Neural progenitor cell (in vitro differentiated cells): Measurements from ENCODE around the gene KRT7. TPM values are rescaled to one million over a fixed set of nuclear protein-coding genes. Genes with fewer than 3 reads are reported as not detected.
"Not testable (repeated sequence)": the region's sequence is repeated elsewhere in the genome, so short reads cannot be mapped to it uniquely, and the experiment has no call there.

Source experiments
- DNase-seq: peaks from one replicate; pipeline ENCODE4 v3.0.0-alpha.2; 2016; ENCODE audit warnings: low spot score
- H2AFZ ChIP-seq: fragments of 200-600 bp; sonication (generic); replicated peaks from 2 replicates; pipeline ENCODE4 v1.6.1; 2016; ENCODE audit warnings: antibody characterized with exemption
- H3F3A ChIP-seq: fragments of 200-600 bp; sonication (generic); 2 replicates; pipeline ENCODE4 v1.6.1; 2016; ENCODE audit warnings: antibody characterized with exemption, low read depth
- H3K27ac ChIP-seq: fragments of 200-600 bp; sonication (generic); 2 replicates; pipeline ENCODE4 v1.5.1; 2016; ENCODE audit warnings: mild to moderate bottlenecking
- H3K27me3 ChIP-seq: fragments of 200-600 bp; sonication (generic); 2 replicates; pipeline ENCODE4 v1.6.1; 2016; ENCODE audit warnings: mild to moderate bottlenecking, moderate library complexity
- H3K36me3 ChIP-seq: fragments of 200-600 bp; sonication (generic); 2 replicates; pipeline ENCODE4 v1.5.1; 2016
- H3K4me1 ChIP-seq: fragments of 200-600 bp; sonication (generic); 2 replicates; pipeline ENCODE4 v1.6.1; 2016; ENCODE audit warnings: mixed run types
- H3K4me2 ChIP-seq: fragments of 200-600 bp; sonication (generic); 2 replicates; pipeline ENCODE4 v1.6.1; 2016
- H3K4me3 ChIP-seq: fragments of 200-600 bp; sonication (generic); 2 replicates; pipeline ENCODE4 v1.5.1; 2016
- H3K79me2 ChIP-seq: fragments of 200-600 bp; sonication (generic); 2 replicates; pipeline ENCODE4 v1.6.1; 2016; ENCODE audit warnings: low read depth
- H3K9ac ChIP-seq: fragments of 200-600 bp; sonication (generic); 2 replicates; pipeline ENCODE4 v1.6.1; 2016
- H3K9me3 ChIP-seq: fragments of 200-600 bp; sonication (generic); 2 replicates; pipeline ENCODE4 v1.5.1; 2016; ENCODE audit warnings: low read depth
- H4K20me1 ChIP-seq: fragments of 200-600 bp; sonication (generic); 2 replicates; pipeline ENCODE4 v1.6.1; 2016; ENCODE audit warnings: low read depth
- H3K27ac Mint-ChIP-seq: 3 replicates; pipeline ENCODE4 v1.8.0; 2021; ENCODE audit warnings: mixed read lengths
- H3K27me3 Mint-ChIP-seq: 2 replicates; pipeline ENCODE4 v1.8.0; 2022; ENCODE audit warnings: low read depth, mild to moderate bottlenecking, inconsistent platforms, moderate library complexity, mixed read lengths; ENCODE audit not compliant: insufficient read depth
- H3K36me3 Mint-ChIP-seq: 3 replicates; pipeline ENCODE4 v1.8.0; 2021; ENCODE audit warnings: mixed read lengths
- H3K4me1 Mint-ChIP-seq: 3 replicates; pipeline ENCODE4 v1.8.0; 2021; ENCODE audit warnings: mixed read lengths
- H3K4me3 Mint-ChIP-seq: 3 replicates; pipeline ENCODE4 v1.8.0; 2021; ENCODE audit warnings: mild to moderate bottlenecking, moderate library complexity, mixed read lengths
- H3K9me3 Mint-ChIP-seq: 3 replicates; pipeline ENCODE4 v1.8.0; 2020; ENCODE audit warnings: mixed read lengths
- EZH2 ChIP-seq: fragments of 200-600 bp; sonication (generic); IDR thresholded peaks from 2 replicates; pipeline ENCODE4 v1.6.1; 2017; ENCODE audit warnings: antibody characterized with exemption, mild to moderate bottlenecking, moderate library complexity
- EZH2phosphoT487 ChIP-seq: fragments of 200-600 bp; sonication (generic); IDR thresholded peaks from 2 replicates; pipeline ENCODE4 v1.6.1; 2017; ENCODE audit warnings: antibody characterized with exemption
- total RNA-seq: library from RNA; depleted of rRNA; stranded (reverse); fragments of >200 nt; gene quantifications from 2 replicates; pipeline ENCODE4 v1.2.3, GENCODE V29; 2015; ENCODE audit warnings: low replicate concordance
- TF ChIP-seq, protein P1 (sequence below): fragments of 200-600 bp; sonication (generic); IDR thresholded peaks from 2 replicates; pipeline ENCODE4 v1.5.1; 2017; ENCODE audit warnings: antibody characterized with exemption, mild to moderate bottlenecking

The KRT7 gene
- total RNA-seq, 1 donor from 2014 or later, result not detected

DNA sequence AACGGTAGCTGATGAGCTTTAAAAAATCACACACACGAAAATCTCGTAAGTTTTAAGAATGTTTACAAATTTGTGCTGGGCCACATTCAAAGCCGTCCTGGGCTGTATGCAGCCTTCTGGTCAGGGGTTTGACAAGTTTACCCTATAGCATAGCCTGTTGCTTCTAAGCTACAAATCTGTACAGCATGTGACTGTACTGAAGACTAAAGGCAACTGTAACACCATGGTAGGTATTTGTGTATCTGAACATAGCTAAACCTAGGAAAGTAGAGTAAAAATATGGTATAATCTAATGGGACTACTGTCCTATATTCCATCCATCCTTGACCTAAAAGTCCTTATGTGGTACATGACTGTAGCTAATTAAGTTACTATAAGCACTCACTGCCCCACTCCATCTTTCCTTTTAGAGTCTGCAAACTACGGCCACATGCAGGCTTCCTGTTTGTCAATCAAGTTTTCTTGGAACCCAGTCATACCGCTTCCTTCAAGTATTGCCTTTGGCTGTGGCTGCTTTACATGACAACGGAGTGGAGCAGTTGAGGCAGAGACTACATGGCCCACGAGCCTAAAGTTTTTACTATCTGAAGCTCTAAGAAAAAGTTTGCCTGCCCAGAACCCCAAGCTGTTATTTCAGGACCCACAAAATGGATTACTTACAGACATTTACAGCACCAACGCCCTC, 18.5 kb downstream of the KRT7 start:
- H3K27ac Mint-ChIP-seq, result peak overlapping the region; percentile 51
- no peak for TF ChIP-seq EZH2phosphoT487
- TF ChIP-seq, protein P1, sequence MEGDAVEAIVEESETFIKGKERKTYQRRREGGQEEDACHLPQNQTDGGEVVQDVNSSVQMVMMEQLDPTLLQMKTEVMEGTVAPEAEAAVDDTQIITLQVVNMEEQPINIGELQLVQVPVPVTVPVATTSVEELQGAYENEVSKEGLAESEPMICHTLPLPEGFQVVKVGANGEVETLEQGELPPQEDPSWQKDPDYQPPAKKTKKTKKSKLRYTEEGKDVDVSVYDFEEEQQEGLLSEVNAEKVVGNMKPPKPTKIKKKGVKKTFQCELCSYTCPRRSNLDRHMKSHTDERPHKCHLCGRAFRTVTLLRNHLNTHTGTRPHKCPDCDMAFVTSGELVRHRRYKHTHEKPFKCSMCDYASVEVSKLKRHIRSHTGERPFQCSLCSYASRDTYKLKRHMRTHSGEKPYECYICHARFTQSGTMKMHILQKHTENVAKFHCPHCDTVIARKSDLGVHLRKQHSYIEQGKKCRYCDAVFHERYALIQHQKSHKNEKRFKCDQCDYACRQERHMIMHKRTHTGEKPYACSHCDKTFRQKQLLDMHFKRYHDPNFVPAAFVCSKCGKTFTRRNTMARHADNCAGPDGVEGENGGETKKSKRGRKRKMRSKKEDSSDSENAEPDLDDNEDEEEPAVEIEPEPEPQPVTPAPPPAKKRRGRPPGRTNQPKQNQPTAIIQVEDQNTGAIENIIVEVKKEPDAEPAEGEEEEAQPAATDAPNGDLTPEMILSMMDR, result no peak
- no peak for TF ChIP-seq EZH2
- no peak for DNase-seq
- H3K4me3 Mint-ChIP-seq, result no peak overlapping the region
- H3K36me3 ChIP-seq, result no peaks in the 10 kb centered on the region
- no peak overlapping the region for H2AFZ ChIP-seq
- no peaks in the 10 kb centered on the region for H3K9me3 ChIP-seq
- peaks cover 6% of the 10 kb centered on the region for H3K4me1 ChIP-seq
- peaks cover 26% of the 10 kb centered on the region for H3K27me3 Mint-ChIP-seq
- H3F3A ChIP-seq, result no peaks in the 10 kb centered on the region
- peaks cover 73% of the 10 kb centered on the region for H3K27me3 ChIP-seq
- H3K4me1 Mint-ChIP-seq, result peaks cover 52% of the 10 kb centered on the region
- H3K4me2 ChIP-seq, result no peak overlapping the region
- H3K4me3 ChIP-seq, result no peak overlapping the region
- H3K27ac ChIP-seq, result no peak overlapping the region
- no peaks in the 10 kb centered on the region for H4K20me1 ChIP-seq
- H3K79me2 ChIP-seq, result no peaks in the 10 kb centered on the region
- H3K36me3 Mint-ChIP-seq, result no peaks in the 10 kb centered on the region
- no peaks in the 10 kb centered on the region for H3K9me3 Mint-ChIP-seq
- no peak overlapping the region for H3K9ac ChIP-seq

DNA sequence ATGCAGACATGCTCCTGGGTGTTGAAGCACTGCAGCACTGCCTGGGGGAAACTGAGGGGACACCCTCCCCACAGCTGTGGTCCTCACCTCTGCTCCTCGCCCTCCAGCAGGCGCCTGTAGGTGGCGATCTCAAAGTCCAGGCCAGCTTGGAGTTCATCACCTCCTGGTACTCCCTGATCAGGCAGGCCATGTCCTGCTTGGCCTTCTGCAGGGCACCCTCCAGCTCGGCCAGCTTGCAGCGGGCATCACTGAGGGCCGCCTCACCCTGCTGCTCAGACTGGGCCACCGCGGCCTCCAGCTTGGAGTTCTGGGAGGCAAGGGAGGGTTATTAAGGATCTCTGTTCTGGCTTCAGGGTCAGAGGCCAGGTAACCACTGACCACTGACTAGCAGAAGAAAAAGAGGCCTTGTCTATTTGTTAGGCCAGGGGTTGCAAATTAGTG, 19.2 kb downstream of the KRT7 start:
- peaks cover 47% of the 10 kb centered on the region for H3K4me1 Mint-ChIP-seq
- TF ChIP-seq, protein P1, result peak; percentile 51
- H3F3A ChIP-seq, H3K4me3 Mint-ChIP-seq, H3K27ac ChIP-seq, H3K9me3 Mint-ChIP-seq, H3K4me3 ChIP-seq, H3K36me3 Mint-ChIP-seq, H4K20me1 ChIP-seq, H3K9ac ChIP-seq, H3K27ac Mint-ChIP-seq, H3K36me3 ChIP-seq, H2AFZ ChIP-seq, H3K4me2 ChIP-seq, H3K4me1 ChIP-seq, H3K9me3 ChIP-seq, H3K79me2 ChIP-seq: not testable (repeated sequence)
- peak; percentile 27 for DNase-seq
- peaks cover 80% of the 10 kb centered on the region for H3K27me3 ChIP-seq
- peaks cover 29% of the 10 kb centered on the region for H3K27me3 Mint-ChIP-seq

DNA sequence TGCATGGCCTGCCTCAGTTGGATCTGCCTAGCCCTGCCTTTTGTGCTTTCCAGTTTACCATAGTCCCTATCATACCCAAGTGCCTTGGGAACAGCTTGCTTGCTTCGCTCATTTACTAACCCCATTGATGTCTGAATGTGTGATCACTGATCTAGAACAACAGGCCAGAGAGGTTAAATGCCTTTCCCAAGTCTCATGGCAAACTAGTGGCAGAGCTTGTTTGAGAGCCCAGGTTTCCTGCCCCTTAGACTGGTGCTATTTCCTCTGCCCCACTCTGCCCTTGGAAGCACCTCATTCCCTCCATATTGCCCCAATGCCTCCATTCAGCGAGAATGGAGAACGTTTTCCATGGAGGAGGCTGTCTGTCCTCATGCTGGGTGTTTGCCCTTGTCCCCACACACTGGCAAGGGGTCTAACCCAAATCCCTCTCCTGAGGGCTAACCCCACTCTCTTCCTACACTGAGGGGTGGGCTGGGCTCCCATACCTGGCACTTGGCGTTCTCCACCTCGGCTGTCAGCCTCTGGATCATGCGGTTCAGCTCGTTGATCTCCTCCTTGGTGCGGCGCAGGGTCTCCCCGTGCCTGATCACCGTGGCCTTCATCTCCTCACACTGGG, 19.8 kb downstream of the KRT7 start:
- H3K9me3 Mint-ChIP-seq, result no peaks in the 10 kb centered on the region
- DNase-seq, result no peak

More for the DNA sequence above, 19.8 kb downstream of the KRT7 start:
- Mint-ChIP-seq H3K4me3 (peak overlapping the region; percentile 46), H3K36me3 (no peaks in the 10 kb centered on the region), H3K4me1 (peaks cover 40% of the 10 kb centered on the region), H3K27ac (peak overlapping the region; percentile 18), H3K27me3 (peaks cover 33% of the 10 kb centered on the region)
- no peak overlapping the region for H2AFZ ChIP-seq
- H3K79me2 ChIP-seq, result no peaks in the 10 kb centered on the region
- H3F3A ChIP-seq, result no peaks in the 10 kb centered on the region
- no peak overlapping the region for H3K4me2 ChIP-seq
- H3K9me3 ChIP-seq, result no peaks in the 10 kb centered on the region
- no peaks in the 10 kb centered on the region for H3K36me3 ChIP-seq
- no peak overlapping the region for H3K27ac ChIP-seq
- TF ChIP-seq, protein P1, result no peak
- TF ChIP-seq EZH2 (no peak), EZH2phosphoT487 (no peak)
- H3K27me3 ChIP-seq, result peaks cover 86% of the 10 kb centered on the region
- no peaks in the 10 kb centered on the region for H4K20me1 ChIP-seq
- H3K9ac ChIP-seq, result no peak overlapping the region
- peaks cover 6% of the 10 kb centered on the region for H3K4me1 ChIP-seq
- no peak overlapping the region for H3K4me3 ChIP-seq
